Calu3 (cell line): ENCODE results near the gene SYK. TPM values are rescaled to one million over a fixed set of nuclear protein-coding genes. Genes with fewer than 3 reads are reported as not detected.

Experiments used
- BruUV-seq: library from RNA; stranded (reverse); fragments of 400-500 nt; replicated peaks from 2 replicates; lab custom pipeline; 2021; lab: Mats Ljungman, UMichigan
- CTCF ChIA-PET: fragments of 300-600 bp; sonication (Branson Sonifier 250); formaldehyde crosslinking; loops from one replicate; lab custom pipeline; 2022; ENCODE audit warnings: antibody characterized with exemption; lab: Charles Lee
- DNase-seq: peaks from one replicate; pipeline ENCODE4 v3.0.0; 2022
- H3K27ac Mint-ChIP-seq: one replicate; pipeline ENCODE4 v1.8.0; 2022; ENCODE audit warnings: mixed read lengths; ENCODE audit not compliant: unreplicated experiment
- H3K27me3 Mint-ChIP-seq: one replicate; pipeline ENCODE4 v1.8.0; 2022; ENCODE audit warnings: mixed read lengths; ENCODE audit not compliant: unreplicated experiment
- H3K36me3 Mint-ChIP-seq: one replicate; pipeline ENCODE4 v1.8.0; 2022; ENCODE audit warnings: mild to moderate bottlenecking, moderate library complexity, mixed read lengths; ENCODE audit not compliant: insufficient read depth, unreplicated experiment
- H3K4me1 Mint-ChIP-seq: one replicate; pipeline ENCODE4 v1.8.0; 2022; ENCODE audit warnings: mild to moderate bottlenecking, low read depth, mixed read lengths; ENCODE audit not compliant: unreplicated experiment
- H3K4me3 Mint-ChIP-seq: one replicate; pipeline ENCODE4 v1.8.0; 2022; ENCODE audit warnings: mild to moderate bottlenecking, low read depth, moderate library complexity, mixed read lengths; ENCODE audit not compliant: unreplicated experiment
- H3K9me3 Mint-ChIP-seq: one replicate; pipeline ENCODE4 v1.8.0; 2022; ENCODE audit warnings: low read depth, mixed read lengths; ENCODE audit not compliant: unreplicated experiment
- intact Hi-C: fragments of 100-400 bp; cut with micrococcal nuclease; formaldehyde crosslinking; loops from one replicate; pipeline ENCODE4 v1.10.0; 2022; ENCODE audit not compliant: unreplicated experiment
- total RNA-seq: library from RNA; stranded (reverse); gene quantifications from 2 replicates; pipeline ENCODE4 v1.2.3, GENCODE V29; 2022
- TF ChIP-seq, protein P1 (sequence below): fragments of 200-600 bp; IDR thresholded peaks from one replicate; pipeline ENCODE4 v1.8.0; 2022; ENCODE audit warnings: antibody characterized with exemption; ENCODE audit not compliant: unreplicated experiment

The SYK gene
- total RNA-seq, 1 experiment from 2014 or later, result 14.8 TPM

DNA sequence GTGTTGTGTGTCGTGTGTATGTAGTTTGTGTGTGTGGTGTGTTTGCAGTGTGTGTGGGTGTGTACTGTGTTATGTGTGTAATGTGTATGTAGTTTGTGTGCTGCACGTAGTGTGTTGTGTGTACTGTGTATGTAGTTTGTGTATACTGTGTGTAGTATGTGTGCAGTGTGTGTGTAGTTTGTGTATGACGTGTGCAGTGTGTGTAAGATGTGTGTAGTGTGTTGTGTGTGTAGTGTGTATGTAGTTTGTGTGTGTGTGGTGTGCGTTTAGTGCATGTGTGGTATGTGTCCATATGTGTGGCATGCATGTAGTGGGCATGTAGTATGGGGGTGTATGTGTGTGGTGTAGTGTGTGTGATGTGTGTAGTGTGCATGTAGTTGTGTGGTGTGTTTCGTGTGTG, 39.6 kb downstream of the SYK start:
- CTCF ChIA-PET, result no interaction called here
- intact Hi-C loops, result no loop called here
- no TSS peak for BruUV-seq

DNA sequence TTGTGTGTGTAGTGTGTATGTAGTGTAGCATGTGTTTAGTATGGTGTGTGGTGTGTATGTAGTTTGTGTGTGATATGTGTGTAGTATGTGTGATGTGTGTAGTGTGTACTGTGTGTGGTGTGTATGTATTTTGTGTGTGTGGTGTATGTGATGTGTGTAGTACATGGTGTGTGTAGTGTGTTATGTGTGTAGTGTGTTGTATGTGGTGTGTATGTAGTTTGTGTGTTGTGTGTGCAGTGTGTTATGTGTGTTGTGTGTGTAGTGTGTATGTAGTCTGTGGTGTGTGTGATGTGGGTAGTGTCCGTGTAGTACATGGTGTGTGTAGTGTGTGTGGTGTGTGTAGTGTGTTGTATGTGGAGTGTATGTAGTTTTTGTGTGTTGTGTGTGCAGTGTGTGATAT, 40.0 kb downstream of the SYK start:
- no peaks in the 10 kb centered on the region for H3K36me3 Mint-ChIP-seq
- BruUV-seq, result no TSS peak
- H3K9me3 Mint-ChIP-seq, result no peaks in the 10 kb centered on the region
- CTCF ChIA-PET, result no interaction called here
- H3K27me3 Mint-ChIP-seq, result no peaks in the 10 kb centered on the region
- TF ChIP-seq, protein P1, sequence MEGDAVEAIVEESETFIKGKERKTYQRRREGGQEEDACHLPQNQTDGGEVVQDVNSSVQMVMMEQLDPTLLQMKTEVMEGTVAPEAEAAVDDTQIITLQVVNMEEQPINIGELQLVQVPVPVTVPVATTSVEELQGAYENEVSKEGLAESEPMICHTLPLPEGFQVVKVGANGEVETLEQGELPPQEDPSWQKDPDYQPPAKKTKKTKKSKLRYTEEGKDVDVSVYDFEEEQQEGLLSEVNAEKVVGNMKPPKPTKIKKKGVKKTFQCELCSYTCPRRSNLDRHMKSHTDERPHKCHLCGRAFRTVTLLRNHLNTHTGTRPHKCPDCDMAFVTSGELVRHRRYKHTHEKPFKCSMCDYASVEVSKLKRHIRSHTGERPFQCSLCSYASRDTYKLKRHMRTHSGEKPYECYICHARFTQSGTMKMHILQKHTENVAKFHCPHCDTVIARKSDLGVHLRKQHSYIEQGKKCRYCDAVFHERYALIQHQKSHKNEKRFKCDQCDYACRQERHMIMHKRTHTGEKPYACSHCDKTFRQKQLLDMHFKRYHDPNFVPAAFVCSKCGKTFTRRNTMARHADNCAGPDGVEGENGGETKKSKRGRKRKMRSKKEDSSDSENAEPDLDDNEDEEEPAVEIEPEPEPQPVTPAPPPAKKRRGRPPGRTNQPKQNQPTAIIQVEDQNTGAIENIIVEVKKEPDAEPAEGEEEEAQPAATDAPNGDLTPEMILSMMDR, result no peak
- intact Hi-C loops, result no loop called here
- no peak overlapping the region for H3K4me3 Mint-ChIP-seq
- DNase-seq, result no peak
- no peaks in the 10 kb centered on the region for H3K4me1 Mint-ChIP-seq
- no peak overlapping the region for H3K27ac Mint-ChIP-seq

More for the DNA sequence above, 39.6 kb downstream of the SYK start:
- no peak for DNase-seq
- no peaks in the 10 kb centered on the region for H3K36me3 Mint-ChIP-seq
- TF ChIP-seq, protein P1, result no peak
- H3K4me3 Mint-ChIP-seq, result no peak overlapping the region
- no peaks in the 10 kb centered on the region for H3K4me1 Mint-ChIP-seq
- H3K27ac Mint-ChIP-seq, result no peak overlapping the region
- no peaks in the 10 kb centered on the region for H3K9me3 Mint-ChIP-seq
- H3K27me3 Mint-ChIP-seq, result no peaks in the 10 kb centered on the region

DNA sequence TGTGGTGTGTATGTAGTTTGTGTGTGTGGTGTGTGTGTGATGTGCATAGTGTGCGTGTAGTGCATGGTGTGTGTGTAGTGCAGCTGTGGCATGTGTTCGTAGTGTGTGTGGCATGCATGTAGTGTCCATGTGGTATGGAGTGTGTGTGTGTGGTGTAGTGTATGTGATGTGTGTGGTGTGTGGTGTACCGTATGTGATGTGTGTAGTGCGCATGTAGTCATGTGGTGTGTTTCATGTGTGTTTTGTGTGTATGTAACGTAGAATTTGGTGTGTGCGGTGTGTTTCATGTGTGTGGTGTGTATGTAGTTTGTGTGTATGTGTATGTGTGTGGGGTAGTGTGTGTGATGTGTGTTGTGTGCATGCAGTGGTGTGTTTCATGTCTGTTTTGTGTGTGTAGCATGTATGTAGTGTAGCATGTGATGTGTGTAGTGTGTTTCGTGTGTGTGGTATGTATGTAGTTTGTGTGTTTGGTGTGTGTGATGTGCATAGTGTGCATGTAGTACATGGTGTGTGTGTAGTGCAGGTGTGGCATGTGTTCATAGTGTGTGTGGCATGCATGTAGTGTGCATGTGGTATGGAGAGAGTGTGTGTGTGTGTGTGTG, 40.7 kb downstream of the SYK start:
- no TSS peak for BruUV-seq
- no peak overlapping the region for H3K4me3 Mint-ChIP-seq
- H3K9me3 Mint-ChIP-seq, result no peaks in the 10 kb centered on the region
- CTCF ChIA-PET, result no interaction called here
- DNase-seq, result no peak
- TF ChIP-seq, protein P1, result no peak
- no peaks in the 10 kb centered on the region for H3K27me3 Mint-ChIP-seq
- H3K4me1 Mint-ChIP-seq, result no peaks in the 10 kb centered on the region
- no peaks in the 10 kb centered on the region for H3K36me3 Mint-ChIP-seq
- no peak overlapping the region for H3K27ac Mint-ChIP-seq
- intact Hi-C loops, result no loop called here

DNA sequence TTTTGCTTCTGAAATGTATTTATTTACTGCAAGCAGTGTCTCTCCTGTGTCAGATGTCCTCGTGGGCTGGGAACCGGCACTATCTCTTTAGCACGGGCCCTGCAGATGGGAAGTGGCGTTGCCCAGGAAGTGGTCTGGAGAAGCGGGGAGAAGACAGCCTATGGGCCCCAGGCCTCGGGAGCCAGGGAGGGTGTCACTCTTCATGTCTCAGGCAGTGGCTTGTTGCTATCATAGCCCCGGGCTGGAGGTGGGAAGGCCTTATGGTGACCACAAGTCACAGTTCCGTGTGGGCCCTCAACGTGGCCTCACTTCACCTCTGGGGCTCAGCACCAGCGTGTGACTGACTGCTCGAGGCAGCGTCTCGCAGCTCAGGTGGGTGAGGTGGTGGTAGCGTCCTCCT, 41.4 kb downstream of the SYK start:
- CTCF ChIA-PET, result interaction anchor here (0.6 kb wide), 1 partner anchor 11 kb away, joined by 3 read pairs; no protein-coding TSS in a partner anchor
- intact Hi-C loops, result no loop called here
- no peaks in the 10 kb centered on the region for H3K36me3 Mint-ChIP-seq
- no peaks in the 10 kb centered on the region for H3K9me3 Mint-ChIP-seq
- no peak overlapping the region for H3K4me3 Mint-ChIP-seq
- H3K4me1 Mint-ChIP-seq, result no peaks in the 10 kb centered on the region
- no TSS peak for BruUV-seq
- no peak for DNase-seq
- no peak overlapping the region for H3K27ac Mint-ChIP-seq
- TF ChIP-seq, protein P1, result no peak
- H3K27me3 Mint-ChIP-seq, result no peaks in the 10 kb centered on the region
